ENCODE data around the gene AKR1A1. TPM values are rescaled to one million over a fixed set of nuclear protein-coding genes. Genes with fewer than 3 reads are reported as not detected.

Gene AKR1A1
- total RNA-seq, 4 donors from 2014 or later: 15.6 to 40.1 (median 37.1) TPM

DNA sequence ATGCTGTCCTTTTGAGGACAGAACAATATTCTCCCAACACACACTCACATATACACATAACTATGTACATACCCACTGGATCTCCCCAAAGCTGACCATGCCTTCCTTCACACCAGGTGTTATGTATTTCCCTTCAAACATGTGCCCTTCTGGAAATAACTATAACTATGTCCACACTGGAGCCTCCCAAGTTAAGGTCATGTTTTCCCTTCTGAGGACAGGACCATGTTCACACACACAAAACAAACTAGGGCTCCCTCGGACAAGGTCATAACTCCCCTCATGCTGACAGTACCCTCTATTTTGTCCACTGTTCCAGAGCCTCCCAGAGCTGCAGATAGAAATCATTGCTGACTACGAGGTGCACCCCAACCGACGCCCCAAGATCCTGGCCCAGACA, 42.7 kb upstream of the AKR1A1 start:
- peak overlapping the region in 1 of 4 donors; percentile 59 for H3K27ac ChIP-seq
- TF ChIP-seq POLR2A (IDR thresholded peaks at IDR 0.05): no peak
- in situ Hi-C loops (cut with MboI; ENCODE audit: low sequenced_read_pairs in 4 of 4): loop anchor here in 3 of 4 donors (5.0 to 25.0 kb wide), 3 partner anchors 57 to 721 kb away; partner anchors contain the start of genes BEST4 (in 1 of the 3) and RPS8 (in 1 of the 3)
- peaks cover 0 to 3% of the 10 kb centered on the region in 2 donors for H3K4me1 ChIP-seq
- H3K4me3 ChIP-seq: no peak overlapping the region
- intact Hi-C loops (cut with DNase I; ENCODE audit: low total_unique reads): loop anchor here (10.0 kb wide), 1 partner anchor 377 kb away; no protein-coding TSS in a partner anchor
- no peaks in the 10 kb centered on the region for H3K27me3 ChIP-seq
- DNase-seq (no peak), ATAC-seq (no peak)
- no peaks in the 10 kb centered on the region for H3K9me3 ChIP-seq
- H3K36me3 ChIP-seq: peaks cover 0 to 44% of the 10 kb centered on the region in 2 donors

DNA sequence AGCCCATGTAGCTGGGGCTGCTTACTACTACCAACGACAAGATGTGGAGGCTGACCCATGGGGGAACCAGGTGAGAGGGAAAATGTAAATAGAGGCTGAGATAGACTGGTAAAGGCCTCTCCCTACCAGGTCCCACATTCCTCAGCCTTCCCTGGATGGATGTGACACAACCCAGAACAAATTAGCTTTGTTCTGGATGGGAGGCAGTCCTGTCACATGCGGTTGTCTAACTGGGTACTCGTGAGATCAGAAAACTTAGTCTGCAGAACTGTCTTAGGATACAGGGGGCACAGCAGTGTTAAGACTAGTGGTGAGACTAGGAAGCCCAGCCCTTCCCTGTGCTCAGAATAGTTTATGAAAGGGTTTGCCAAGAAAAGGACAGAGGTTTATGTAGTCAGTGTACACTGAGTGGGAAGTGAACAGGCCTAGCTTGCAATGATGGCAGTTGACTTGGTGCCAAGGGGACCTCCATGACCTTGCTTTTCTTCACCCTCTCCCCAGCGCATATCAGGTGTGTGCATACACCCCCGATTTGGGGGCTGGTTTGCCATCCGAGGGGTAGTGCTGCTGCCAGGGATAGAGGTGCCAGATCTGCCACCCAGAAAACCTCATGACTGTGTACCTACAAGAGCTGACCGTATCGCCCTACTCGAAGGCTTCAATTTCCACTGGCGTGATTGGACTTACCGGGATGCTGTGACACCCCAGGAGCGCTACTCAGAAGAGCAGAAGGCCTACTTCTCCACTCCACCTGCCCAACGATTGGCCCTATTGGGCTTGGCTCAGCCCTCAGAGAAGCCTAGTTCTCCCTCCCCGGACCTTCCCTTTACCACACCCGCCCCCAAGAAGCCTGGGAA, 42.1 kb upstream of the AKR1A1 start:
- no peaks in the 10 kb centered on the region for H3K9me3 ChIP-seq
- in situ Hi-C loops (cut with MboI; ENCODE audit: low sequenced_read_pairs in 4 of 4) (loop anchor here in 3 of 4 donors (5.0 to 25.0 kb wide), 3 partner anchors 56 to 721 kb away; partner anchors contain the start of genes BEST4 (in 1 of the 3) and RPS8 (in 1 of the 3)), intact Hi-C loops (cut with DNase I; ENCODE audit: low total_unique reads) (loop anchor here (10.0 kb wide), 1 partner anchor 376 kb away; no protein-coding TSS in a partner anchor)
- peaks cover 0 to 50% of the 10 kb centered on the region in 2 donors for H3K36me3 ChIP-seq
- DNase-seq (no peak), ATAC-seq (peak; percentile 32 to 45)
- H3K27ac ChIP-seq: peak overlapping the region; percentile 8 to 59 (median 42)
- no peak overlapping the region for H3K4me3 ChIP-seq
- H3K4me1 ChIP-seq: peaks cover 0 to 3% of the 10 kb centered on the region in 2 donors
- H3K27me3 ChIP-seq: no peaks in the 10 kb centered on the region
- TF ChIP-seq, protein P1, sequence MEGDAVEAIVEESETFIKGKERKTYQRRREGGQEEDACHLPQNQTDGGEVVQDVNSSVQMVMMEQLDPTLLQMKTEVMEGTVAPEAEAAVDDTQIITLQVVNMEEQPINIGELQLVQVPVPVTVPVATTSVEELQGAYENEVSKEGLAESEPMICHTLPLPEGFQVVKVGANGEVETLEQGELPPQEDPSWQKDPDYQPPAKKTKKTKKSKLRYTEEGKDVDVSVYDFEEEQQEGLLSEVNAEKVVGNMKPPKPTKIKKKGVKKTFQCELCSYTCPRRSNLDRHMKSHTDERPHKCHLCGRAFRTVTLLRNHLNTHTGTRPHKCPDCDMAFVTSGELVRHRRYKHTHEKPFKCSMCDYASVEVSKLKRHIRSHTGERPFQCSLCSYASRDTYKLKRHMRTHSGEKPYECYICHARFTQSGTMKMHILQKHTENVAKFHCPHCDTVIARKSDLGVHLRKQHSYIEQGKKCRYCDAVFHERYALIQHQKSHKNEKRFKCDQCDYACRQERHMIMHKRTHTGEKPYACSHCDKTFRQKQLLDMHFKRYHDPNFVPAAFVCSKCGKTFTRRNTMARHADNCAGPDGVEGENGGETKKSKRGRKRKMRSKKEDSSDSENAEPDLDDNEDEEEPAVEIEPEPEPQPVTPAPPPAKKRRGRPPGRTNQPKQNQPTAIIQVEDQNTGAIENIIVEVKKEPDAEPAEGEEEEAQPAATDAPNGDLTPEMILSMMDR (IDR thresholded peaks at IDR 0.05 in 4 of 5, conservative IDR thresholded peaks at IDR 0.05 in 1 of 5): peak in 3 of 5 experiments; percentile 7 to 31 (median 20)
- TF ChIP-seq POLR2A (IDR thresholded peaks at IDR 0.05): no peak

DNA sequence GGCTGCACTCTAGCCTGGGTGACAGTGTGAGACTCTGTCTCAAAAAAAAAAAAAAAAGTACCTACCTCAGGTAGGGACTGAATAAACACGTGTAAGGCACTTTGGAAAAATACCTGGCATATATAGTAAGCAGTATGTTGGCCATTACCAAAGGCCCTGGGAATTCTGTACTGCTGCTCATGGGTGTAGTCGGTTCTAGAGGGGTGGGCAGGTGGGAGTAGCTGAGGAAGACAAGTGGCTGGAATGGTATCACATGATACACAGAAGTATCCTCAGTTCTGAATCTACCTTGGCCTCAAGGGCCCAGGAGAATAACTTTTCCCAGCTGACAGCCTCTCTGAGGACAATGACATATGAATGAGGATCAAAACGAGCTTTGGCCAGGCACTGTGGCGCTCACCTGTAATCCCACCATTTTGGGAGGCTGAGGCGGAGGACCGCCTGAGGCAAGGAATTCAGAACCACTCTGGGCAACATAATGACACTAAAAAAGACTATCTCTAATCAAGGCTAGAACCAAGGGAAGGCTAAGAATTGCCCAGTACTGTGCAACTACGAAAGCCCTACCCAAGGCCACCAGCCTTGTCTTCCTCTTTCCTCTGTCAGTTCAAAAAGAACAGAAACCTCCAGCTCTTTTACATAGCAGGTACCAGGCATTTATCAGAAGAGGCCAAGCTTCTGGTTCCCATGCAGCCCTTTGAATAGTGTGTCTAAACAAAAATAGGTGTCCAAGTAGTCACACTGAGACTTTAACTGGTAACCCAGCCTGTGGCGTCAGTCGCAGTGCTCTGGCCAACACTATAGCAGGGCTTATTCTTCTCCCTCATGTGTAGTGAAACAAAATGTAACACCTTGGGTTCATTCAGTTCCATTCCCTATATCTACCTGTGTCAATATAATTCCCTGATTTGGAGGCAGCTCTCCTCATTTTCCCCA, 40.3 kb upstream of the AKR1A1 start:
- no peak overlapping the region for H3K4me3 ChIP-seq
- no peaks in the 10 kb centered on the region for H3K9me3 ChIP-seq
- DNase-seq: no peak
- peaks cover 11 to 67% of the 10 kb centered on the region in 2 donors for H3K36me3 ChIP-seq
- peaks cover 0 to 3% of the 10 kb centered on the region in 2 donors for H3K4me1 ChIP-seq
- no peaks in the 10 kb centered on the region for H3K27me3 ChIP-seq
- in situ Hi-C loops (cut with MboI; ENCODE audit: low sequenced_read_pairs in 4 of 4) (loop anchor here in 2 of 4 donors (5.0 to 25.0 kb wide), 3 partner anchors 54 to 723 kb away; partner anchors contain the start of genes BEST4 (in 1 of the 2) and RPS8 (in 1 of the 2)), intact Hi-C loops (cut with DNase I; ENCODE audit: low total_unique reads) (no loop called here)
- TF ChIP-seq, protein P1 (IDR thresholded peaks at IDR 0.05 in 4 of 5, conservative IDR thresholded peaks at IDR 0.05 in 1 of 5): no peak
- no peak for TF ChIP-seq POLR2A (IDR thresholded peaks at IDR 0.05)
- ATAC-seq: no peak
- peak overlapping the region in 1 of 4 donors; percentile 33 for H3K27ac ChIP-seq

DNA sequence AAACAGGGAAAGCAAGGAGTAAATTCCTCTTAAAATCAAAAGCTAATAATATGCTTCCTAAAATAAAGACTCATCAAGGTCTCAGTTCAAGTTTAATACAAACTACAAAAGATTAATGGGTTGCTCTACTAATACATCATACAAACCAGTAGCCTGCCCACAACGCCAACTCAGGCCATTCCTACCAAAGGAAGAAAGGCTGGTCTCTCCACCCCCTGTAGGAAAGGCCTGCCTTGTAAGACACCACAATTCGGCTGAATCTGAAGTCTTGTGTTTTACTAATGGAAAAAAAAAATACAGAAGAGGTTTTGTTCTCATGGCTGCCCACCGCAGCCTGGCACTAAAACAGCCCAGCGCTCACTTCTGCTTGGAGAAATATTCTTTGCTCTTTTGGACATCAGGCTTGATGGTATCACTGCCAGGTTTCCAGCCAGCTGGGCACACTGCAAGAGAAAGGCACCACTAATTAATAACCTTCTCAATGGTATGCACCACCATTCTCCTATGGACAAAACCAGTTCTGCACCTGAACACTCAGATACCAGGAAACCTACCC, 39.6 kb upstream of the AKR1A1 start:
- intact Hi-C loops (cut with DNase I; ENCODE audit: low total_unique reads) (no loop called here), in situ Hi-C loops (cut with MboI; ENCODE audit: low sequenced_read_pairs in 4 of 4) (loop anchor here in 2 of 4 donors (5.0 to 25.0 kb wide), 3 partner anchors 54 to 724 kb away; partner anchors contain the start of genes BEST4 (in 1 of the 2) and RPS8 (in 1 of the 2))
- TF ChIP-seq POLR2A (IDR thresholded peaks at IDR 0.05): no peak
- TF ChIP-seq, protein P1 (IDR thresholded peaks at IDR 0.05 in 4 of 5, conservative IDR thresholded peaks at IDR 0.05 in 1 of 5): no peak
- Histone ChIP-seq H3K4me3 (no peak overlapping the region), H3K27ac (peak overlapping the region in 1 of 4 donors; percentile 33), H3K27me3 (no peaks in the 10 kb centered on the region), H3K4me1 (peaks cover 0 to 3% of the 10 kb centered on the region in 2 donors), H3K9me3 (no peaks in the 10 kb centered on the region), H3K36me3 (peaks cover 11 to 73% of the 10 kb centered on the region in 2 donors)
- DNase-seq: no peak
- ATAC-seq: no peak

Data from gastrocnemius medialis (tissue), 4 donors.